ENCODE data around the gene WDR64.

Gene WDR64

DNA sequence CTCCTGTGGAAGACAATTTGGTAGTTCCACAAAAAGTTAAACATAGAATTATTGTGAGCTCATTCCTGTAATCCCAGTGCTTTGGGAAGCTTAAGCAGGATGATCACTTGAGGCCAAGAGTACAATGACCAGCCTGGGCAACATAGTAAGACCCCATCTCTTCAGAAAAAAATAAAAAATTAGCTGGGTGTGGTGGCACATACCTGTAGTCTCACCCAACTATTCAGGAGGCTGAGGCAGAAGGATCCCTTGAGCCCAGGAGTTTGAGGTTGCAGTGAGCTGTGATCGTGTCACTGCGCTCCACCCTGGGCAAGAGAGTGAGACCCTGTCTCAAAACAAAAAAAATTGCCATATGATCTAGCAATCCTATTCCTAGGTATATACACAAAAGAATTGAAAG is 7.8 kb upstream of the WDR64 start:
- Histone ChIP-seq H3K4me1 (ENCODE audit: insufficient read depth, low read length, severe bottlenecking) (peaks cover 9% of the 10 kb centered on the region), H3K9me2 (ENCODE audit: low read depth, low read length) (no peaks in the 10 kb centered on the region), H3K36me3 (ENCODE audit: insufficient read depth, low read length) (no peaks in the 10 kb centered on the region), H3K4me3 (ENCODE audit: low read depth, low read length, poor library complexity, severe bottlenecking) (no peak overlapping the region), H3F3A (ENCODE audit: insufficient read depth, low read length) (no peaks in the 10 kb centered on the region), H3K27ac (ENCODE audit: low read depth, low read length, poor library complexity, severe bottlenecking) (no peak overlapping the region), H3K79me2 (ENCODE audit: insufficient read depth, low read length) (no peaks in the 10 kb centered on the region), H3K9ac (ENCODE audit: low read length) (no peak overlapping the region), H3K4me2 (ENCODE audit: low read length) (no peak overlapping the region), H4K20me1 (ENCODE audit: insufficient read depth, low read length) (no peaks in the 10 kb centered on the region), H3K27me3 (ENCODE audit: insufficient read depth, low read length) (no peaks in the 10 kb centered on the region), H3K9me3 (ENCODE audit: low read length) (no peaks in the 10 kb centered on the region), H2AFZ (ENCODE audit: low read length) (no peak overlapping the region)
- TF ChIP-seq CTCF (IDR thresholded peaks at IDR 0.05; ENCODE audit: low read length) (no peak), EZH2 (IDR thresholded peaks at IDR 0.05; ENCODE audit: borderline replicate concordance, low read length) (no peak)

DNA sequence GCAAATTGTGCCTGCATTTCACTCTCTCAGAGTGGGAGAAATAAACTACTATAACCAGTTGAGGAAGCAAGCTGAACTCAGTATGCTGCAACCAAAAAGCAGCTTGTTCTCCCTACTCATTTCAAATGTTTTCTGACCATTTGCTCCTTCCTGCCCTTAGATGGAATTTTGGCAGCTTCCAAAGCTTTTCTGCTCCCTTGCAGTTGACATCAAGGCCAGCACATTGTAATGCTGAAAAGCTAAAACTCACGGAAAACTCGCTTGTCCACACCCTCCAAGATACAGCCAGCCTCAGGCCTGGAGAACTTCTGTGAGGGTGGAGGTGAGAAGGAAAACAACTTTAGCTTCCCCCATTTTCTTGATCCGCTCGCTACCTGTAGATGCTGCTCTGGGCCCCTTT is 6.9 kb upstream of the WDR64 start:
- Histone ChIP-seq H3K27me3 (ENCODE audit: insufficient read depth, low read length) (no peaks in the 10 kb centered on the region), H3F3A (ENCODE audit: insufficient read depth, low read length) (no peaks in the 10 kb centered on the region), H3K79me2 (ENCODE audit: insufficient read depth, low read length) (no peaks in the 10 kb centered on the region), H3K4me2 (ENCODE audit: low read length) (no peak overlapping the region), H3K36me3 (ENCODE audit: insufficient read depth, low read length) (no peaks in the 10 kb centered on the region), H3K9ac (ENCODE audit: low read length) (no peak overlapping the region), H3K4me1 (ENCODE audit: insufficient read depth, low read length, severe bottlenecking) (peaks cover 7% of the 10 kb centered on the region), H3K27ac (ENCODE audit: low read depth, low read length, poor library complexity, severe bottlenecking) (no peak overlapping the region), H3K4me3 (ENCODE audit: low read depth, low read length, poor library complexity, severe bottlenecking) (no peak overlapping the region), H3K9me3 (ENCODE audit: low read length) (no peaks in the 10 kb centered on the region), H2AFZ (ENCODE audit: low read length) (no peak overlapping the region), H3K9me2 (ENCODE audit: low read depth, low read length) (no peaks in the 10 kb centered on the region), H4K20me1 (ENCODE audit: insufficient read depth, low read length) (no peaks in the 10 kb centered on the region)
- TF ChIP-seq CTCF (IDR thresholded peaks at IDR 0.05; ENCODE audit: low read length) (no peak), EZH2 (IDR thresholded peaks at IDR 0.05; ENCODE audit: borderline replicate concordance, low read length) (no peak)

- Histone ChIP-seq H3K27ac (ENCODE audit: low read depth, low read length, poor library complexity, severe bottlenecking) (no peak overlapping the region), H3K4me1 (ENCODE audit: insufficient read depth, low read length, severe bottlenecking) (no peaks in the 10 kb centered on the region), H3K4me3 (ENCODE audit: low read depth, low read length, poor library complexity, severe bottlenecking) (no peak overlapping the region), H3K9me3 (ENCODE audit: low read length) (no peaks in the 10 kb centered on the region), H3K4me2 (ENCODE audit: low read length) (no peak overlapping the region), H3K79me2 (ENCODE audit: insufficient read depth, low read length) (no peaks in the 10 kb centered on the region), H3K9me2 (ENCODE audit: low read depth, low read length) (no peaks in the 10 kb centered on the region), H2AFZ (ENCODE audit: low read length) (no peak overlapping the region), H4K20me1 (ENCODE audit: insufficient read depth, low read length) (no peaks in the 10 kb centered on the region), H3F3A (ENCODE audit: insufficient read depth, low read length) (no peaks in the 10 kb centered on the region), H3K9ac (ENCODE audit: low read length) (no peak overlapping the region), H3K36me3 (ENCODE audit: insufficient read depth, low read length) (no peaks in the 10 kb centered on the region), H3K27me3 (ENCODE audit: insufficient read depth, low read length) (no peaks in the 10 kb centered on the region)
- TF ChIP-seq EZH2 (IDR thresholded peaks at IDR 0.05; ENCODE audit: borderline replicate concordance, low read length) = no peak
- TF ChIP-seq CTCF (IDR thresholded peaks at IDR 0.05; ENCODE audit: low read length) = no peak
Observed at GRCh38 chr1:241646201-241646600, 5.9 kb upstream of the WDR64 start.
